Thyroid gland (tissue), 4 donors: ENCODE measurements around the gene COPS2.

Experiments
- CTCF ChIP-seq, 6 experiments: fragments of 200-600 bp in 3 of 6; fragments of 450-650 bp in 3 of 6; sonication (generic) in 3 of 6; IDR thresholded peaks; one replicate each; pipeline ENCODE4 v1.5.1; 2016 to 2019; ENCODE audit warnings: antibody characterized with exemption in 6 of 6, mild to moderate bottlenecking in 2 of 6, inconsistent platforms in 1 of 6, moderate library complexity in 1 of 6
- POLR2A ChIP-seq, 2 donors: fragments of 450-650 bp; IDR thresholded peaks; one replicate each; pipeline ENCODE4 v1.6.1; 2017; ENCODE audit warnings: antibody characterized with exemption in 2 of 2, mild to moderate bottlenecking in 2 of 2, moderate library complexity in 1 of 2

GRCh38 chr15:49115062-49115461, 40.3 kb downstream of the COPS2 start:
- no peak for TF ChIP-seq CTCF (IDR thresholded peaks at IDR 0.05)
- TF ChIP-seq POLR2A (IDR thresholded peaks at IDR 0.05): no peak
